HTR-8/SVneo (cell line): ENCODE data around the gene NOL3.
A peak's percentile ranks its signal among the peaks of the same experiment; 100 is the strongest.

Experiments
- DNase-seq: peaks from one replicate; pipeline ENCODE4 v3.0.0; 2011; ENCODE audit warnings: low spot score, mixed read lengths; ENCODE audit not compliant: insufficient read length
- FAIRE-seq: peaks from 2 replicates; lab custom pipeline; 2011; peaks lifted over from hg19 to GRCh38; lab: Jason Lieb, UNC

Gene NOL3

DNA sequence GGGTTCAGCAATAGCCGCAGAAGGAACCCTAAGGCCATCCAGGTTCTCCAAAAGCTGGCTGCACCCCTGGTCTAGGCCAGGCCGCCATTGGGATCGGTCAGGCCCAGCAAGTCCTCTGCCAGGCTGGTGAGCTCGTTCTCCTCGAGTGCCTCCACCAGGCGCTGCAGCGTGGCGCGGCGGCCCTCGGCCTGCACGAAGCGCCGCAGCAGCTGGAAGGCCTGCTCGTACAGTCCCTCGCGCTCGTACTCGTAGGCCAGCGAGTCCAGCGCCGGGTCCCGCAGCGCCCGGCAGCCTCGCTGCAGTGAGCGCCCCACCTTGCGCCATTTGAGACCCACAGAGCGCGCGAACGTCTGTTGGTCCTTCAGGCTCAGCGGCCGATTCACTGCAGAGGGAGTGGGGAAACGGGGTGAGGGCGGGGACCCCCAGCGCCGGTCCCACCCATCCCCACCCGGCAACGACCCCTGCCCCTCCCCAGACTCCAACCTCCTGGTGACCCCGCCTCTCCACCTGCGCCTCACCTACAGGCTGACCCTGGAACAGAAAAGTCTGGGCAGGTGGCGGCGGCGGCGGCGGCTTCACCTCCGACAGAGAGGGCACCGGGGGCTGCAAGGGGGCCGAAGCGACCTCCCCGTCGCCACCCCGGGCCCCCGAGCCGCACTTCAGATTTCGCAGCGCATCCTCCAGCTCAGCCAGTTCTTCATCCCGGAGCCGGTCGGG lies 15.6 kb upstream of the NOL3 start:
- no peak for DNase-seq
- no peak for FAIRE-seq

DNA sequence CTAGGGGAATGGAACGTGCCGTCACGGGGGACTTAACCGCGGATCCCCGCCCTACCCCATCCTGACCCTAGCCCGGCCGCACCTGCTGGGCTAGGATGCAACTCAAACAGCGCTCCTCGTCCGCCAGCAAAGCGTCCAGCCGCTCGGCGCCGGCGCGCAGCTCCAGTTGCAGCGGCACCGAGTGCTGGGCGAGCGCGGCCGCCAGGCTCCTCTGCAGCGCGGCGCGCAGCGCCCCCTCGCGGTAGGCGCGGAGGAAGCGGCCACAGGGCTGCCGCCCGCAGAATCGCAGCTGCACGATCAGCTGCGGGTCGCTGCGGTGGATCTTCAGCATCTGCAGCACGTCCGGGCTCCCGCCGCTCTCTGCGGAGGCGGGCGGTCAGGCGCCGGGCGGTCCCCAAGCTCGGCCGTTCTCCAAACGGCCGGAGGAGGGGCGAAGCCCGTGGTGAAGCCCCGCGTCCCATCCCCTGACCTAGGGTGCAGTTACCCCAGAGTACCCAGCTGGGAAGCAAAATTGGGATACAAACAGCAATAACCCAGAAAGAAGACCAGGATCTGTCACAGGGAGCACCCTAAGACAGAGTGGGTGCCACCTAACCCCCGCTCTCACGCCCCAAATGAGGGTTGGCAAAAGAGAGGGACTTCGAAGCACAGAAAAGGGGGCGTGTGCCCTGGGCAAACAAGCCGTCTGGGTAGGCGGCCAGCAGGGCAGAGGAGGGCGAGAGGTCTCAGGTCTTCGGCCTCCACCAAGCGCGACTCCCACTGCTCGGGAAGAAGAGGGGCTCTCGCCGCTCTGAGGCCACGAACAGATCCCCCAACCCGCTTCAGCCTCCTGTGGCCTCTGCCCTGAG lies 14.8 kb upstream of the NOL3 start:
- FAIRE-seq, result peak; percentile 99
- DNase-seq, result peak; percentile 87

DNA sequence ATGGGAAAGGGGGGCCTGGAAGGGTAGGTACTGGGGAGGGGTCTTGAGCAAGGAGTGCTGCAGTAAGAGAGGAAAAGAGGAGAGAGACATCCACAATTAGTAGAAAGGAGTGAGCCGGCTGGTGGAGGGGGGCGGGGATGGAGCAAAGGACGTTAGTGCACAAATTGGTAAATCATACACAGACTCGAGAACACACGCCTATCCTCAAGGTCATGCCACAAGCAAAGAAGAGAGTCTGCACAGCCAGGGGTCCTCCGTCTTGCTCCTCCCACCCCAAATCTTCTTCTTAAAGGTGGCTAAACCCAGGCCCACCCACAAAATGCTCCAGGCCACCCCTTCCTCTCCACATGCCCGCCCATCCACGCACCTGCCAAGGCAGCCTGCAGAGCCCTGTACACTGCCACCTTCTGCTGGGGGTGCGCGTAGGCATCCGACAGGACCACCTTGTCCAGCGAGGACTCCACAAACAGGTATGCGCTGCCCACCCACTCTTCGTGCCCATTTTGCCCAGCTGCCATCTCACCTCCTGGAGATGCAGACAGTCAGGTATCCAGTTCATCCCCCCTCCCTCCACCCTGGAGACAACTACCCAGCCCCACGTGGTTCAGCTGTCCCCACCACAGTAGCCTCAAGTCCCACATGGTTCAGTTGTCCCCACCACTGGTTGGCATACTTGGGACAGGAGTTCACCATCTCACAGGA lies 14.0 kb upstream of the NOL3 start:
- FAIRE-seq, result peak; percentile 48
- DNase-seq, result no peak

DNA sequence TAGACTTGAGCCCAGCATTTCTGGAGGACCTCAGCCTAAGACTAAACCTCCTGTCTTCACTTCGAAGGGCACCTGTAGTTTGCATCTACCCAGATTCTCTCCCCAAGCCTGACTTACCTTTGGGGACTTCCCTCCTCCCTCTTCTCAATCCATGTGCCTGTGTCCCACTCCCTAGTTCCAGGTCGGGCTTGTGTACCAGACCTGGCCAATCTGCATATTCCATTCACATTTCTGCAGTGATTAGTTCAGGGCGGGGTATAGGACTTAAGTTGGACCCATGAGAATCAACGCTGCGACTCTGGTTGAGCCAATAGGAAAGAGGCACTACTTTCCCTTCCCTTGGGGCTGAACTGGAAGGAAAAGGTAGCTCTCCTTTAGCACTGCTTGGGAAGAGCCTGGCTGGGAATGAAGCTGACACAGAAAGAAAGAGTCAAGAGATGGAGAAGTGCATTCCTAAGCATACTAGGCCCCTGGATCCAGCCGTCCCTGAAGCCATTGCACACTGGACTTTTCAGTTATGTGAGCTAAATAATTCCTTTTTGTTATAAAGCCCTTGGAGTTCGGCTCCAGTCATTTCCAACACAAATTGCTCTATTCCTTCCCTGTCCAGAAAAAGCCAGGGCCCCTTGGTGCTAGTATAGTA lies 13.1 kb upstream of the NOL3 start:
- FAIRE-seq, result no peak

DNA sequence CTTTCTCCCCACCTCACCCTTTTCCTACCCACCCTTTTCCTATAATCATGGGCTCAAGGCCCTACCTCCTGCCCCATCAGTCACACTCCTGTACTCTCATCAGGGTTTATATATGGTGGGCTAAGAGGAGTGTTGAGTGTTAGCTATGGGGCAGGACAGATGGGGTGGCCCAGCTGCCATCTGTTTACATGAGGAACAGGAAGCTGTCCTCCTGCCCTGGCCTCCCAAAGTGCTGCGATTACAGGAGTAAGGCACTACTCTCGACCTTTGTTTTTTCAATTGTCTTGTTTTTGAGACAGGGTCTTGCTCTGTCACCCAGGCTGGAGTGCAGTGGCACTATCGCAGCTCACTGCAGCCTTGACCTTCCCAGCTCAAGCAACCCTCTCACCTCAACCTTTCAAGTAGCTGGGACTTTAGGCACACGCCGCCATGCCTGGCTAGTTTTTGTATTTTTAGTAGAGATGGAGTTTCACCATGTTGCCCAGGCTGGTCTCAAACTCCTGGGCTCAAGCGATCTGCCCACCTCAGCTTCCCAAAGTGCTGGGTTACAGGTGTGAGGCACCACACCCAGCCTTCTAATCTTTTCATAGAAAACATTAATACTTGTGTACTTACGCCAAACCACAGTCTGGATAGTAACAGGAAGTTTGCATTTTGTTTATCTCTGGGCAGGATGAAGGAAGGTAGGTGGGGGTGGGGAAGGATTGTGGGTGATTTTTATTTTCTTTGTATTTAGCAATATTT lies 12.3 kb upstream of the NOL3 start:
- FAIRE-seq, result no peak
- no peak for DNase-seq

More for the DNA sequence above, 13.1 kb upstream of the NOL3 start:
- DNase-seq, result no peak

DNA sequence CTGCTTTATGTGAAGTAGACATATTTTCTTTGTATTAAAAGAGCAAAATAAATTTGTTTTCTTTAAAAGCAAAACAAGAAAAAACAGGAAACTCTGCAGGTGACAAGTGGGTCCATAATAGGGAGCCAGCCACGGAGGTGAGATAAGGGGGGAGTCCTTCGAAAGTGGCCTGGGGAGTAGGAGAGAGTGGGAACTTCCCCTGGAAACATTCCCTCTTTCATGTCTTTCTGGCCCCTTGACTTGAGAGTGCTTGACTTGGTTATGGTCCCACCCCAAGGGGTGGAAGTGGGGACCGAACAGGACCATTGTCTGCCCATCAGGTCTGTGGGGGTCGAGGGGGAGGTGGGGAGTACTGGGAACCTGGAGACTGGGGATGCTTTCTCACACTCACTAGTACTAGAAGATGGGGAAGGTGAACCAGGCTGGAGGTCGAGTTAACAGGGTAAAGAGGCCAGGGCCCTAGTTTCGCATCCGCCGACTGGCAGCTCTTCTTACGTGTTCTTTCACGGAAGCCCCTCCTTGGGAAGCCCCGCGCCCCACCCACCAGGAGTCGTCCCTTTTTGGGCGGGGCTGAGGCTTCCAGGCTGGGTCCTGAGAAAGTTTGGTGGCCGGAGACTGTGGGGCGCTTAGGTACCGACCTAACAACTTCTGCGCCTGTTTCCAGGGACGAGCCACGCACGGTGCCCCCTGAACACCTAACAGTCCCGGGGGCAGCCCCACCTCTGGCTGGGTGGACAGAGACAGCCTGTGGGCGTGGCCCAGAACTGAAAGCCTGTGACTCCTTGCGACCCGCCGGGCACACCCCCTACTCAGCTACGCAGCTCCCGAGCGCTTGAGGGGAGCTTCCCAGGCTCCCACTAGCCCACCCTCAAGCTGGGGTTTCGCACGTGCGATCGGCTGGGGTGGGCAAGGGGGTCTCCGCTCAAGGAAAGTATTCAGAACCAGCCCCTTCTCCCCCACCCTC lies 11.4 kb upstream of the NOL3 start:
- DNase-seq, result no peak
- FAIRE-seq, result no peak

DNA sequence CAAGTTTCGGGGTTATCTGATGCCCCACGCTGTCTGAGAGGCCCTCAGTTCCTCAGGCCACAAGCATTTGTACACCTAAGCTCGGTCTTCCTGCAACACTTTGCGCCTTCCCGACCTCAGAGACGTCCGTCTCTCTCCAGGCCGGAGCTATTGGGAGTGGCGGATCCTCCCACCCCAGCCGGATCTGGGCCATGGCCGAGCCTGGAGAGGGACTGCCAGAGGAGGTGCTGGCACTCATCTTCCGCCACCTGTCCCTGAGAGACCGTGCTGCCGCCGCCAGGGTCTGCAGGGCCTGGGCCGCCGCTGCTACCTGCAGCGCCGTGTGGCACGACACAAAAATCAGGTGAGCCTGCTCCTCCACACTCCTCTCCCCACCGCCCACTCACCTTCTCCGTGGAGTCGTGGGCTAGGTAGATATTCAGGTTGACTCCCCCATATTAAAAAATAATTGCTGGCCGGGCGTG lies 8.7 kb upstream of the NOL3 start:
- FAIRE-seq (no peak), DNase-seq (no peak)

DNA sequence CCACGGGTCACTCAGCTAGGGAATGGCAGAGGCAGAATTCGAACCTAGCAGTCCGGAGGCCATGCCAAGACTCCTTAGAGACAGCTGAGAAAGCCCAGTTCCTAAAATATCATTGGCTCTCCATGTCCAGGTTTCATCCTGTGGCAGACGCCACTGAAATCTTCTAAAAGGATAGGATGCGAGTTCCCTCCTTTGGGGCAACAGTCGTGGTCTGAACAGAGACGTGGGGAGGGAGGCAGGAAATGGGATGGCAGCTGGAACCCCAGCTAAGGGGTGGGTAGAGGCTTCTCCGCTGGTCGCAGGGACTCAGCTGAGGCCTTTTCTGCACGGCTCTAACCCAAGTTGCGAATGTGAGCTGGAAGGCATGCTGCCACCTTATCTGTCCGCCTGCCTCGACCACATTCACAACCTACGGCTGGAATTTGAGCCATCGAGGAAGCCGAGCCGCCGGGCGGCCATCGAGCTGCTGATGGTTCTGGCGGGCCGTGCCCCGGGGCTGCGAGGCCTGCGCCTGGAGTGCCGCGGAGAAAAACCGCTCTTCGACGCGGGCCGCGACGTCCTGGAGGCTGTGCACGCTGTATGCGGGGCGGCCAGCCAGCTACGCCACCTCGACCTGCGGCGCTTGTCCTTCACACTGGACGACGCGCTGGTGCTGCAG lies 7.7 kb upstream of the NOL3 start:
- FAIRE-seq (no peak), DNase-seq (no peak)

DNA sequence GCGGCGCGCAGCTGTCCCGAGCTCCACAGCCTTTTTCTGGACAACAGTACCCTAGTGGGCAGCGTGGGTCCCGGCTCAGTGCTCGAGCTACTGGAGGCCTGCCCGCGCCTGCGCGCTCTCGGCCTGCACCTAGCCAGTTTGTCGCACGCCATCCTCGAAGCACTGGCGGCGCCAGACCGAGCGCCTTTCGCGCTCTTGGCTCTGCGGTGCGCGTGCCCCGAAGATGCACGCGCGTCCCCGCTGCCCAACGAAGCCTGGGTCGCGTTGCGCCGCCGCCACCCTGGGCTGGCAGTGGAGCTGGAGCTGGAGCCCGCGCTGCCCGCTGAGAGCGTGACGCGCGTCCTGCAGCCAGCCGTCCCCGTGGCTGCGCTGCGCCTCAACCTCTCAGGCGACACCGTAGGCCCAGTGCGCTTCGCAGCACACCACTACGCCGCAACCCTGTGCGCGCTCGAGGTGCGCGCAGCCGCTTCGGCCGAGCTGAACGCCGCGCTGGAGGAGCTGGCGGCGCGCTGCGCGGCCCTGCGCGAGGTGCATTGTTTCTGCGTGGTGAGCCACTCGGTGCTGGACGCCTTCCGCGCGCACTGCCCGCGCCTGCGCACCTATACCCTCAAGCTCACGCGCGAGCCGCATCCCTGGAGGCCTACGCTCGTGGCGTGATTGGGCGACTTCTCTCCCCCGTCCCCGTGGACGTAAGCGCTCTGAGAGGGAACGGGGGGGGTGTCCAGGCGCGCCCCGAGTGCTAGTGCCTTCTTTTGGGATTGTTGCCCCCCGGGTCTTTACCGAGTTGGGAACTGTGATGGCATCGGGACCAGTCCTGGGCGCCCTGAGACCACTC lies 7.0 kb upstream of the NOL3 start:
- peak; percentile 94 for FAIRE-seq
- no peak for DNase-seq

DNA sequence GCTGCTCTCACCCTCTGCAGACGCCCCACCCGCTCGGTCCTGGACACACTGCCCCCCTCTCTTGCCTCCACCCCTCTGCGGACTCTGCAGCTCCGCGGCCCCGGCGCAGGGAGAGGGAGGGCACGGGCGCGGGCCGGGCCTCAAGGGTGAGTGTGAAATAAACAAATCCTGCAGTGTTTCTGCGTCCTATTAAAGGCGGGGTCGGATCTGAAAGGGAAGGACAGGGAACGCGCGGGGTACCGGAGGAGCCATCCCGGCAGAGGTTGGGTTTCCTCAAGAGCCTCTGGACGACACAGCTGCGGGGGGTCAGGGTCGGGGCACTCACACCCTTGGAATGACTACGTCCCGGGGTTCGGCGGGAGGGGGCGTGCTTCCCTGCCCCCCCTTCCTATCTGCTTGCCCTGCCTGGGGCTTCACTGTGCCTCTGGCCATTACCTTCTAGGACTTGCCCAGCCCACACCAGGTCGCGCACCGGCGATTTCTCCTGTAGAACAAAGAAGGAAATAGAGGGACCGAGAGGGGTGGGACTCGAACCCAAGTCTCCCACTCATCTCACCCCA lies 6.3 kb upstream of the NOL3 start:
- FAIRE-seq, result no peak
- DNase-seq, result no peak

DNA sequence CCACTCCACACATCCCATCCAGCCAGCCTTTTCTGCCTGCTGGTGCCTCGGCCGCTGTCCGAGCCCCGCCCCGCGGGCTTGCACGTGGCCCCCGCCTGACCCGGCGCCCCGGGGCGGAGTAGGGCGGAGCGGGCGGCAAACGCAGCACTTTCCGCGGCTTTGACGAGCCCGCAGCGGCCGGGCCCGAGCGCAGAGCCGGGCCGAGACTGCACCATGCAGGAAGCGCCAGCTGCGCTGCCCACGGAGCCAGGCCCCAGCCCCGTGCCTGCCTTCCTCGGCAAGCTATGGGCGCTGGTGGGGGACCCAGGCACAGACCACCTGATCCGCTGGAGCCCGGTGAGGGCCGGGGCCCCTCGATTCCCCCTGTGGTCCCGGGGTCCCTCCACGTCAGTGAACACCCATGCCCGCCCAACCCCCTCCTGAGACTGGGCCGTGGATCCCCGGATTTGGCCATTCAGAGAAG lies 5.7 kb upstream of the NOL3 start, which contains the start of gene HSF4:
HSF4 (plus strand) TSS at position 147 of the 463 bp plus-strand sequence; CDS start at position 214, 67 bp downstream.
- DNase-seq (no peak), FAIRE-seq (no peak)

DNA sequence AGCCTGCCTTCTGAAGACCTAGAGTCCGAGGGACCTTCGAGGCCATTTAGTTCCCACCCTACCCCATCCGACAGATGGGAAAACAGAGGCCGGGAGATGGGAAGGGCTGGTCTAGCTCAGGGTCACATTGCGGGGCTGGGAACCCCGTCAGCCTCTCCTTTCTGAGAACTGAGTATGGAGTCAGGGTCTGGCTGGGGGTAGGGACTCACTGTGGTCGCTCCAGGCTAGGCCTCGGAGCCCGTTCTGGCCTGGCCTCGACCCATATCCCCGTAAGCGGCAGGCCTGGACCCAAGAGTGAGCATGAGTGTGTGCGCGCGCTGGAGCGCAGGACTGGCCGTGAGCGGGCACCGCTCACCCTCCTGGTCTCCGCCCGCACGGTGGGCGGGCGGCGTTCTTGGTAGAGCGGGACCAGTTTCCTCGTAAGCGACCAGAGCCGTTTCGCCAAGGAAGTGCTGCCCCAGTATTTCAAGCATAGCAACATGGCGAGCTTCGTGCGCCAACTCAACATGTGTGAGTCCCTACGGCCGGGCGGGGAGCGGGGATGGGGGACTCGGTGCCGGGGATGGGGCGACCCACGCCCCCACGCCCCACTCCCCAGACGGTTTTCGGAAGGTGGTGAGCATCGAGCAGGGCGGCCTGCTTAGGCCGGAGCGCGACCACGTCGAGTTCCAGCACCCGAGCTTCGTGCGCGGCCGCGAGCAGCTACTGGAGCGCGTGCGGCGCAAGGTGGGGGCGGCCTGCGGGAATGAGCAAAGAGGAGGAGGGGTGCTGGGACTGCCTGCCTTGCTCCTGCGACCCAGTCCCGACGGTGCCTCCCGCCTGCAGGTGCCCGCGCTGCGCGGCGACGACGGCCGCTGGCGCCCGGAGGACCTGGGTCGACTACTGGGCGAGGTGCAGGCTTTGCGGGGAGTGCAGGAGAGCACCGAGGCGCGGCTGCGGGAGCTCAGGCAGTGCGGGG lies 4.9 kb upstream of the NOL3 start:
- DNase-seq (no peak), FAIRE-seq (no peak)

DNA sequence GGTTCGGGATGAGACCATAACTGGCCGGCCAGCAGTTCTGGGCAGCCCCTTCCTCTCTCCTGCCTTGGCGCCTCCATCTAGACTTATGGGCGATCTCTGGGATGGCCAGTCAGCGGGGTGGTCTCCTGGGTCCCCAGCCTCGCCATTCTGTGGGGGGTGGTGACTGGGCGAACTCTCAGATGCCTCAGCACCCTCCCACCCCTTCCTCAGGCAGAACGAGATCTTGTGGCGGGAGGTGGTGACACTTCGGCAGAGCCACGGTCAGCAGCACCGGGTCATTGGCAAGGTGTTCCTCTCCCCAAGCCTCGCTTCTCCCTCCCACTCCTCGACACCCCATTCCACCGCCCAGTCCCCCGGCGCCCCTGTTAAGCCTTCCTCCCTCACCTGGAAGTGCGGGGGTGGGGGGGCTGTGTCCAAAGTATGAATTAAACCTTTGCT lies 4.2 kb upstream of the NOL3 start:
- FAIRE-seq, result no peak

DNA sequence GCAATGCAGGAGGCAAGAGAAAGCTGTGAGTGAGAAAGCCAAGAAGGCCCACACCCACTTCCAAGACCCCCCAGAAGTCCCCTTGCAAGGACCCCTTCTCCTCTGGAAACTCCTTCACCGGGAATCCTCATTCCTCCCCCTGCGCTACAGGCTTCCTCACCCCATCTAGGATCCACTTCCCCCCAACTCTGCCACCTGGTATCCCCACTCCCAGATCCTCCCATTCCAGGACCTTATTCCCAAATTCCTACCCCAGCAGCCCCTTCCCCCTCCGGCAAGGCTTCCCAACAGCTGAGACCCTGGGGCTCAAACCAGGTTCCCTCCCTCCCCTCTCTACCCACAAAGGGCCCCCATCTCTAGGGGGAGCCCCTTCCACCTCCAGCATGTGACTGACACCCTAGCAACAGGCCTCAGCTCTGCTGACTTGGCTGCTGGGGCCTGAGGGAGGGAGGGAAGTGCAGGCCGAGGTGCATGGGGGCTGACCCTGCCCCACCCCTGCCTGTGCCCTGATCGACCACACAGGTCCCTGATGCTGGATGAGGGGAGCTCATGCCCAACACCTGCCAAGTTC lies 3.7 kb upstream of the NOL3 start:
- DNase-seq (no peak), FAIRE-seq (no peak)

More for the DNA sequence above, 4.2 kb upstream of the NOL3 start:
- no peak for DNase-seq

DNA sequence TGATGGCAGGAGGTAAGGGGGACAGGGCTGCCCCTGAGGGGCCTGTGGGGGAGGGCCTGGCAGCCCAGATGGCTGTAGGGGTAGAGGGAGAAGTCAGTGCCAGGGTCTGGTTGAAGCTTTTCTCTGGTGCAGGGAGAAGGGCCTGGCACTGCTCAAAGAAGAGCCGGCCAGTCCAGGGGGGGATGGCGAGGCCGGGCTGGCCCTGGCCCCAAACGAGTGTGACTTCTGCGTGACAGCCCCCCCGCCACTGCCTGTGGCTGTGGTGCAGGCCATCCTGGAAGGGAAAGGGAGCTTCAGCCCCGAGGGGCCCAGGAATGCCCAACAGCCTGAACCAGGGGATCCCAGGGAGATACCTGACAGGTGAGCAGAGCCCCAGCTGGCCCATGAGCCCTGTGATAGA lies 2.8 kb upstream of the NOL3 start:
- FAIRE-seq (no peak), DNase-seq (no peak)
